GM10266 (cell line): ENCODE measurements around the gene CERS3.

Experiments used
- DNase-seq: peaks from one replicate; pipeline ENCODE4 v3.0.0; 2012; ENCODE audit errors: extremely low spot score
- CTCF ChIP-seq: IDR thresholded peaks from 2 replicates; pipeline ENCODE4 v1.5.1; 2012; ENCODE audit warnings: mild to moderate bottlenecking, low read depth; ENCODE audit not compliant: control insufficient read depth, insufficient read depth; ENCODE audit errors: missing control alignments

Gene CERS3

GRCh38 chr15:100373120-100373896 lies 155.4 kb downstream of the CERS3 start:
- no peak for TF ChIP-seq CTCF
- peak; percentile 17 for DNase-seq

- DNase-seq: no peak
Measured at GRCh38 chr15:100372739-100373119, 156.0 kb downstream of the CERS3 start.

DNA sequence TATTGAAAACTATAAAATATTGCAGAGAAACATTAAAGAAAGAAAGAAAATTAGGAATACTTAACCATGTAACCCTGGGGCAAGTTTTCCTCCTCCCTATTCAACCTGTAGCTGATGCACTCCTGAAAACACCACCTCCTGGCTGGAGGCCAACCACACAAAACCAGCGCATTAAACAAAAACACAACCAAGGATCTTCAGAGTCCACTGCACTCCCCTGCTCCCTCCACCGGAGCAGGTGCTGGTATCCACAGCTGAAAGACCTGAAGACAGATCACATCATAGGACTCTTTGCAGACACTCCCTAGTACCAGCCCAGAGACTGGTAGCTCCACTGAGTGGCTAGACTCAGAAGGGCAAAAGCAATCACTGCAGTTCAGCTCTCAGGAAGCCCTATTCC lies 173.4 kb downstream of the CERS3 start:
- no peak for TF ChIP-seq CTCF
- DNase-seq: no peak

More at GRCh38 chr15:100372739-100373119, 156.0 kb downstream of the CERS3 start:
- no peak for TF ChIP-seq CTCF

- no peak for TF ChIP-seq CTCF
- no peak for DNase-seq
Measured at GRCh38 chr15:100353449-100353848, 175.3 kb downstream of the CERS3 start.

DNA sequence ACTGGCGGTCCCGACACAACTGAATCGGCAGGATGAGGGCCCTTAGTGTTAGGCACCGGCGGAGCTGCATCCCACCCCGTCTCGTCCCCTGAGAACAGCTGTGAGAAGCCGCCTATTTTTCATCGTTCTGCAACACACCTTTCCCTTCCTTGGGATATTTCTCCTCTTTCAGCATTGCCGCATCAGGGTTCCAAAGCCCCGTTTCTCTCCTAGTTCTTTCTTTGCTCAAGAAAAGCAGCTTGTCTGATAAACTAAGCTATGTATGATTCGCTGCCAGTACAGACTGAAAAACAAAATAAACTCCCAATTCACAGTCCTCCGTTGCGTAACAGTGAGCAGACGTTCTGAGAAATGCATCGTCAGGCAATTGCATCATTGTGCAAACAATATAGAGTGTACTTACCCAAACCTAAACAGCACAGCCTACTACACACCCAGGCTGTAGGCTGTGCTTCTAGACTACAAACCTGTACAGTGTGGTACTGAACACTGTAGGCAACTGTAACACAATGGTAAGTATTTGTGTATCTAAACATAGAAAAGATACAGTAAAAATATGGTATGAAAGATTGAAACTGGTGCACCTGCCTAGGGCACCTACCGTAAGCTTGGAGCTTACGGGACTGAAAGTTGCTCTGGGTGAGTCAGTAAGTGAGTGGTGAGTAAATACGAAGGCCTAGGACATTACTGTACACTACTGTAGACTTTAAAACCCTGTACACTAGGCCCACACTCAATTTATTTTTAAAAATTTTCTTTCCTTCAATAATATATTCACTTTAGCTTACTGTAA lies 178.1 kb downstream of the CERS3 start:
- DNase-seq: no peak
- no peak for TF ChIP-seq CTCF
